Astrocyte of the cerebellum (primary cell): ENCODE results near the gene PRKX.
"Not testable (repeated sequence)": the region's sequence is repeated elsewhere in the genome, so short reads cannot be mapped to it uniquely, and the experiment has no call there.

Experiments used
- DNase-seq: peaks from one replicate; pipeline ENCODE4 v3.0.0-alpha.2; 2011; ENCODE audit warnings: low read depth
- H3K4me3 ChIP-seq: 2 replicates; pipeline ENCODE4 v1.5.1; 2011; ENCODE audit warnings: mild to moderate bottlenecking, low read depth, low read length, moderate library complexity
- in situ Hi-C: cut with HindIII; loops from 2 replicates; pipeline ENCODE4 v1.10.0; 2017; ENCODE audit warnings: low sequenced_read_pairs
- TF ChIP-seq, protein P1 (sequence below): IDR thresholded peaks from 2 replicates; pipeline ENCODE4 v1.5.1; 2012; ENCODE audit warnings: low read length, low read depth, moderate library complexity, mild to moderate bottlenecking; ENCODE audit errors: missing control alignments

The PRKX gene

DNA sequence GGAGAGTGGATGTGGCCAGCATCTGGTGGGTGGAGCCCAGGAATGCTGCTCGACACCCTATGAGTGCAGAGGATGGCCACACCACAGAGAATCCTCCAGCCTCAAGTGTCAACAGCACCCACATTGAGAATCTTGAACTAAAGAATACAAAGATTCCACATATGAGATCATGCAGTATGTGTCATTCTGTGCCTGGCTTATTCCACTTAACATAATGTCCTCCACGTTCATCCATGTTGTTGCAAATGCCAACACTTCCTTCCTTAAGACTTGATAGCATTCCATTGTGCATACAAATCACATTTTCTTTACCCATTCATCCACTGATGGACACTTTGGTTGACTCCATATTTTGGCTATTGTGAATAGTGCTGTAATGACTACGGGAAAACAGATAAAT is 145.8 kb downstream of the PRKX start:
- DNase-seq: no peak
- no peak overlapping the region for H3K4me3 ChIP-seq
- TF ChIP-seq, protein P1, sequence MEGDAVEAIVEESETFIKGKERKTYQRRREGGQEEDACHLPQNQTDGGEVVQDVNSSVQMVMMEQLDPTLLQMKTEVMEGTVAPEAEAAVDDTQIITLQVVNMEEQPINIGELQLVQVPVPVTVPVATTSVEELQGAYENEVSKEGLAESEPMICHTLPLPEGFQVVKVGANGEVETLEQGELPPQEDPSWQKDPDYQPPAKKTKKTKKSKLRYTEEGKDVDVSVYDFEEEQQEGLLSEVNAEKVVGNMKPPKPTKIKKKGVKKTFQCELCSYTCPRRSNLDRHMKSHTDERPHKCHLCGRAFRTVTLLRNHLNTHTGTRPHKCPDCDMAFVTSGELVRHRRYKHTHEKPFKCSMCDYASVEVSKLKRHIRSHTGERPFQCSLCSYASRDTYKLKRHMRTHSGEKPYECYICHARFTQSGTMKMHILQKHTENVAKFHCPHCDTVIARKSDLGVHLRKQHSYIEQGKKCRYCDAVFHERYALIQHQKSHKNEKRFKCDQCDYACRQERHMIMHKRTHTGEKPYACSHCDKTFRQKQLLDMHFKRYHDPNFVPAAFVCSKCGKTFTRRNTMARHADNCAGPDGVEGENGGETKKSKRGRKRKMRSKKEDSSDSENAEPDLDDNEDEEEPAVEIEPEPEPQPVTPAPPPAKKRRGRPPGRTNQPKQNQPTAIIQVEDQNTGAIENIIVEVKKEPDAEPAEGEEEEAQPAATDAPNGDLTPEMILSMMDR: no peak
- in situ Hi-C loops: no loop called here

DNA sequence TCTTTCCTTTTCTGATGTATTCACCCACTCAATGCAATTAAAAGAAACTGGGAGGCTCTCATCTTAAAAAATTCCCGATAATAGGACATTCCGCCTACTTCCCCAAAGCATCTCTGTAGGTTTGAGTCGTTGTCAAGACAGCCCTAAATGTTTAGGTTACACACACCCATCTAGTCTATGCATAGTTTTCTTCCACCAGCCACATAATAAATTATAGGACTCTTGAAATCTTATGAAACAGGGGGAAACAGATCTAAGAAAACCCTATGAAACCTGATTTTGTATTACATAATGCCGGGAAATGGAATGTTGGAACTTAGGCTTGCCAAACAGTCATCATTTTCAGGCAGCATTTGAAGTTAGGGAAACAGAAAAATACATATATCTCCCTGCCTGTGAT is 150.0 kb downstream of the PRKX start:
- no peak for DNase-seq
- in situ Hi-C loops: no loop called here
- TF ChIP-seq, protein P1: no peak
- no peak overlapping the region for H3K4me3 ChIP-seq

DNA sequence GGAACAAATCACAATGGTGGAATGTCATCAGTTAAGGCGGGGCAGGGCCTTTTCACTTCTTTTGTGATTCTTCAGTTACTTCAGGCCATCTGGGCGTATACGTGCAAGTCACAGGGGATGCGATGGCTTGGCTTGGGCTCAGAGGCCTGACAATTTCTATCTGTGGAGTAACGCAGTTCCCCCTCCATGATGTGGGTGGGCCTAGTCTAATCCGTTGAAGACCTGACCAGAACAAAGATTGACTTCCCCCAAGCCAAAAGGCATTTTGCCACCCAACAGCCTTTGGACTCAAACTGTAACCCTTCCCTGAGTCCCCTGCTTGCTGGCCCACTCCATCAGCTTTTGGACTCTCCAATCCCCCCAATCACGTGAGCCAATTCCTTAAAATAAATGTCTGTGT is 153.4 kb downstream of the PRKX start:
- DNase-seq, in situ Hi-C loops, H3K4me3 ChIP-seq: not testable (repeated sequence)
